PC-9 (cell line): ENCODE measurements around the gene FIGN. TPM values are rescaled to one million over a fixed set of nuclear protein-coding genes. Genes with fewer than 3 reads are reported as not detected.

Experiments used
- BruUV-seq: library from RNA; stranded (reverse); fragments of 400-500 nt; replicated peaks from 2 replicates; lab custom pipeline; 2021; lab: Mats Ljungman, UMichigan
- CTCF ChIA-PET: fragments of 300-600 bp; sonication (Branson Sonifier 250); formaldehyde crosslinking; loops from one replicate; lab custom pipeline; 2022; ENCODE audit warnings: antibody characterized with exemption; lab: Charles Lee
- POLR2A ChIA-PET: fragments of 300-600 bp; sonication (Branson Sonifier 250); formaldehyde crosslinking; loops from one replicate; lab custom pipeline; 2022; ENCODE audit warnings: antibody characterized with exemption; ENCODE audit not compliant: unreplicated experiment; lab: Charles Lee
- DNase-seq, 2 experiments: peaks; one replicate each; pipeline versions ENCODE4 v3.0.0 to v3.0.0-alpha.2; 2015 to 2022; ENCODE audit warnings: mixed read lengths in 1 of 2
- H2AFZ ChIP-seq: fragments of 200-600 bp; sonication (generic); 2 replicates; pipeline ENCODE4 v1.8.1; 2017; ENCODE audit warnings: antibody characterized with exemption
- H3F3A ChIP-seq: fragments of 200-600 bp; sonication (generic); 2 replicates; pipeline ENCODE4 v1.8.1; 2017; ENCODE audit warnings: antibody characterized with exemption, mild to moderate bottlenecking, low read depth; ENCODE audit not compliant: insufficient read depth
- H3K27ac ChIP-seq: fragments of 200-600 bp; sonication (generic); 2 replicates; pipeline ENCODE4 v1.6.1; 2016; ENCODE audit warnings: mixed run types
- H3K27me3 ChIP-seq: fragments of 200-600 bp; sonication (generic); 2 replicates; pipeline ENCODE4 v1.6.1; 2016; ENCODE audit warnings: low read depth, mixed run types; ENCODE audit not compliant: insufficient read depth
- H3K36me3 ChIP-seq: fragments of 200-600 bp; sonication (generic); 2 replicates; pipeline ENCODE4 v1.6.1; 2016; ENCODE audit warnings: low read depth, mixed run types
- H3K4me1 ChIP-seq: fragments of 200-600 bp; sonication (generic); replicated peaks from 2 replicates; pipeline ENCODE4 v1.6.1; 2016; ENCODE audit warnings: mixed run types; ENCODE audit not compliant: insufficient read depth
- H3K4me2 ChIP-seq: fragments of 200-600 bp; sonication (generic); 2 replicates; pipeline ENCODE4 v1.6.1; 2017; ENCODE audit warnings: mixed run types
- H3K4me3 ChIP-seq: fragments of 200-600 bp; sonication (generic); 2 replicates; pipeline ENCODE4 v1.6.1; 2016; ENCODE audit warnings: mixed run types
- H3K79me2 ChIP-seq: fragments of 200-600 bp; sonication (generic); 2 replicates; pipeline ENCODE4 v1.6.1; 2017; ENCODE audit warnings: low read depth, mixed run types
- H3K9me2 ChIP-seq: fragments of 200-600 bp; sonication (generic); 2 replicates; pipeline ENCODE4 v1.8.1; 2017; ENCODE audit warnings: mild to moderate bottlenecking; ENCODE audit not compliant: insufficient read depth
- H3K9me3 ChIP-seq: fragments of 200-600 bp; sonication (generic); 2 replicates; pipeline ENCODE4 v1.8.1; 2016; ENCODE audit warnings: low read depth; ENCODE audit not compliant: insufficient read depth
- H4K20me1 ChIP-seq: fragments of 200-600 bp; sonication (generic); 2 replicates; pipeline ENCODE4 v1.8.1; 2017; ENCODE audit not compliant: insufficient read depth
- EZH2 ChIP-seq: fragments of 200-600 bp; sonication (generic); IDR thresholded peaks from 2 replicates; pipeline ENCODE4 v1.8.0; 2017; ENCODE audit warnings: antibody characterized with exemption, low read depth
- intact Hi-C: fragments of 100-400 bp; cut with micrococcal nuclease; formaldehyde crosslinking; loops from one replicate; pipeline ENCODE4 v1.10.0; 2022; ENCODE audit not compliant: unreplicated experiment
- total RNA-seq: library from RNA; stranded (reverse); gene quantifications from 2 replicates; pipeline ENCODE4 v1.2.3, GENCODE V29; 2021
- TF ChIP-seq, protein P1 (sequence below): fragments of 200-600 bp; sonication (generic); conservative IDR thresholded peaks from 2 replicates; pipeline ENCODE4 v1.6.1; 2017; ENCODE audit warnings: mixed run types, antibody characterized with exemption, mild to moderate bottlenecking, moderate library complexity

The FIGN gene
- total RNA-seq, 1 experiment from 2014 or later, result 7.4 TPM

DNA sequence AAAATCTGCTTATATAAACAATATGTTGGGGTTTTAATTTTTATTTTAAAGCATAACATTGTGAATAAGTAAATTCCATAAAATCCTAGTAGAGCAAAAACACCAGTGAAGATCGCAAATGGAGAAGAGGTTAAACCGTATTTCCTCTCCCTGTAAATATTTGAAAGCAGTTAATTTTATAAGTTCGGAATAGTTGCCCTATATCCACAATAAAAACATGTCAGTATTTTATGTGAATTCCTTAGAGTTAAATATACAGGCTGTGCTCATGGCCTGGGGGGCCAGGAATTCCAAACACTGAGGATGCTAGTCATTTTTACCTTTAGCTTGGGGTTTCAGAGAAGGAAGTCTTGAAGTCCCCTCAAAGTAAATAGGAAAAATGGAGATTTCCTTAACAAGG is 135.0 kb downstream of the FIGN start:
- no peaks in the 10 kb centered on the region for H4K20me1 ChIP-seq
- no peaks in the 10 kb centered on the region for H3K27me3 ChIP-seq
- no peak overlapping the region for H3K27ac ChIP-seq
- H3K36me3 ChIP-seq, result no peaks in the 10 kb centered on the region
- no peak overlapping the region for H2AFZ ChIP-seq
- H3K4me1 ChIP-seq, result no peaks in the 10 kb centered on the region
- intact Hi-C loops, result no loop called here
- DNase-seq, result no peak
- TF ChIP-seq, protein P1, sequence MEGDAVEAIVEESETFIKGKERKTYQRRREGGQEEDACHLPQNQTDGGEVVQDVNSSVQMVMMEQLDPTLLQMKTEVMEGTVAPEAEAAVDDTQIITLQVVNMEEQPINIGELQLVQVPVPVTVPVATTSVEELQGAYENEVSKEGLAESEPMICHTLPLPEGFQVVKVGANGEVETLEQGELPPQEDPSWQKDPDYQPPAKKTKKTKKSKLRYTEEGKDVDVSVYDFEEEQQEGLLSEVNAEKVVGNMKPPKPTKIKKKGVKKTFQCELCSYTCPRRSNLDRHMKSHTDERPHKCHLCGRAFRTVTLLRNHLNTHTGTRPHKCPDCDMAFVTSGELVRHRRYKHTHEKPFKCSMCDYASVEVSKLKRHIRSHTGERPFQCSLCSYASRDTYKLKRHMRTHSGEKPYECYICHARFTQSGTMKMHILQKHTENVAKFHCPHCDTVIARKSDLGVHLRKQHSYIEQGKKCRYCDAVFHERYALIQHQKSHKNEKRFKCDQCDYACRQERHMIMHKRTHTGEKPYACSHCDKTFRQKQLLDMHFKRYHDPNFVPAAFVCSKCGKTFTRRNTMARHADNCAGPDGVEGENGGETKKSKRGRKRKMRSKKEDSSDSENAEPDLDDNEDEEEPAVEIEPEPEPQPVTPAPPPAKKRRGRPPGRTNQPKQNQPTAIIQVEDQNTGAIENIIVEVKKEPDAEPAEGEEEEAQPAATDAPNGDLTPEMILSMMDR, result no peak
- no peak for TF ChIP-seq EZH2
- no peaks in the 10 kb centered on the region for H3F3A ChIP-seq
- no peak overlapping the region for H3K4me2 ChIP-seq
- H3K4me3 ChIP-seq, result no peak overlapping the region
- CTCF ChIA-PET, result no interaction called here
- POLR2A ChIA-PET, result no interaction called here
- H3K9me3 ChIP-seq, result no peaks in the 10 kb centered on the region
- no peaks in the 10 kb centered on the region for H3K79me2 ChIP-seq
- no peaks in the 10 kb centered on the region for H3K9me2 ChIP-seq
- BruUV-seq, result no TSS peak

DNA sequence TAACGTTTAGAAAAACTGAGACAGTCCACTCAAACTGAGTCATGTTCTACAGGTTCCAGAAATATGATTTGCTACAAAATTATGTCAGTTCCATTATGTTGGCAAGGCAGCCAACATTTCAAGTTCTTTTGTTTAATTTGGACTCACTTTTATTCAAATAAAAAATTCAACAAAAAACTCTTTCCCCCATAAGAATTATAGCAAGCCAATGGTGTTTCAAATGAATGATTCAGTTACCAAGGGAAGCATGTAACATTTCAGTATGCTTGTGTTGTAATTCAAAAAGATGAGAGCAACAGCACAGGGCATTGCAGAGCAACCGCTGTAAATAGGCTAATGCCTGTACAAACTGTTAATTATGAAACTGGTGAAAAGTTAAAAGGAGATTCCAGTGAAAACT is 140.8 kb downstream of the FIGN start:
- H3K79me2 ChIP-seq, result no peaks in the 10 kb centered on the region
- no peak for TF ChIP-seq EZH2
- TF ChIP-seq, protein P1, result no peak
- no peak for DNase-seq
- BruUV-seq, result no TSS peak
- H3K9me3 ChIP-seq, result no peaks in the 10 kb centered on the region
- POLR2A ChIA-PET, result no interaction called here
- H3K4me3 ChIP-seq, result no peak overlapping the region
- no peak overlapping the region for H2AFZ ChIP-seq
- no peak overlapping the region for H3K4me2 ChIP-seq
- H3K9me2 ChIP-seq, result no peaks in the 10 kb centered on the region
- no peaks in the 10 kb centered on the region for H3K4me1 ChIP-seq
- intact Hi-C loops, result no loop called here
- CTCF ChIA-PET, result no interaction called here
- no peaks in the 10 kb centered on the region for H3K36me3 ChIP-seq
- no peak overlapping the region for H3K27ac ChIP-seq
- H3K27me3 ChIP-seq, result no peaks in the 10 kb centered on the region
- H3F3A ChIP-seq, result no peaks in the 10 kb centered on the region
- no peaks in the 10 kb centered on the region for H4K20me1 ChIP-seq

DNA sequence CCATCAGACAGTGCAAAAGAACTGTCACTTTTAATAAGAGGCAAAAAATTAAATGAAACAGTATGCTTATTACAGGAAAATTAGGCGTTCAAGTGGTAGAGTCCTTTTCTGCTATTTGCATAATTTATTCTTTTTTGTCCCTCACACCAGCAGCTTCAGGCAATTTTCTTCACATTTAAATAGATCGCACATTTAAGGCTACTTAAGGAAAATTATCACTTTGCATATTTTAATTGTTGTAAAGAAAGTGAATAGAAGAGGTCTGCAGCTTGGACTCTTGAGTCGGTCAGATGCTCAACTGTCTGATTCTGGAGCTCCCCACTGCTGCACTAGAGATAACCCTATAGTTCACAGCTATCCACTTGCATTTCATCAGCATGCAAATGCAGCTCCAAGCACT is 141.3 kb downstream of the FIGN start:
- TF ChIP-seq, protein P1, result no peak
- no peak for TF ChIP-seq EZH2
- Histone ChIP-seq H3K27me3 (no peaks in the 10 kb centered on the region), H3K27ac (no peak overlapping the region), H3K79me2 (no peaks in the 10 kb centered on the region), H2AFZ (no peak overlapping the region), H3K4me2 (no peak overlapping the region), H4K20me1 (no peaks in the 10 kb centered on the region), H3K4me3 (no peak overlapping the region), H3F3A (no peaks in the 10 kb centered on the region), H3K4me1 (no peaks in the 10 kb centered on the region), H3K9me2 (no peaks in the 10 kb centered on the region), H3K36me3 (no peaks in the 10 kb centered on the region), H3K9me3 (no peaks in the 10 kb centered on the region)
- BruUV-seq, result no TSS peak
- DNase-seq, result no peak
- ChIA-PET POLR2A (no interaction called here), CTCF (no interaction called here)
- intact Hi-C loops, result no loop called here
